SK-N-MC (cell line): ENCODE measurements around the gene CD46.

Experiments
- EZH2 ChIP-seq: fragments of 200-600 bp; sonication (generic); IDR thresholded peaks from one replicate; pipeline ENCODE4 v1.6.1; 2017; ENCODE audit warnings: antibody characterized with exemption
- POLR2AphosphoS5 ChIP-seq: IDR thresholded peaks from 2 replicates; pipeline ENCODE4 v1.6.1; 2012; ENCODE audit warnings: mild to moderate bottlenecking, low read depth, low read length, borderline replicate concordance

GRCh38 chr1:207842506-207842905 is 90.7 kb downstream of the CD46 start:
- TF ChIP-seq POLR2AphosphoS5 (no peak), EZH2 (no peak)
